Upper lobe of left lung (tissue), 6 donors: Measurements from ENCODE around the gene DGKQ. TPM values are rescaled to one million over a fixed set of nuclear protein-coding genes. Genes with fewer than 3 reads are reported as not detected.
"Not testable (repeated sequence)": the region's sequence is repeated elsewhere in the genome, so short reads cannot be mapped to it uniquely, and the experiment has no call there.

ENCODE experiments used
- ATAC-seq, 2 donors: fragments of 200-7000 bp; cut with Tn5 transposase; one replicate each; pipeline ENCODE4 v1.9.1; 2022; ENCODE audit warnings: mild to moderate bottlenecking in 2 of 2, moderate library complexity in 2 of 2; ENCODE audit not compliant: low FRiP score in 2 of 2
- DNase-seq, 2 donors: peaks; one replicate each; pipeline ENCODE4 v3.0.0-alpha.2; 2019 to 2020
- H3K27ac ChIP-seq, 4 donors: fragments of 200-600 bp; sonication (generic); one replicate each; pipeline ENCODE4 v1.5.1; 2016 to 2019
- H3K27me3 ChIP-seq, 4 donors: fragments of 200-600 bp; sonication (generic); one replicate each; pipeline ENCODE4 v1.5.1; 2017 to 2019
- H3K36me3 ChIP-seq, 4 donors: fragments of 200-600 bp; sonication (generic); one replicate each; pipeline ENCODE4 v1.5.1; 2016 to 2019
- H3K4me1 ChIP-seq, 4 donors: fragments of 200-600 bp; sonication (generic); one replicate each; pipeline ENCODE4 v1.5.1; 2018 to 2019
- H3K4me3 ChIP-seq, 4 donors: fragments of 200-600 bp; sonication (generic); one replicate each; pipeline ENCODE4 v1.5.1; 2017 to 2019; ENCODE audit warnings: mild to moderate bottlenecking in 2 of 4, moderate library complexity in 1 of 4
- H3K9me3 ChIP-seq, 4 donors: fragments of 200-600 bp; sonication (generic); one replicate each; pipeline ENCODE4 v1.5.1; 2018 to 2019
- EP300 ChIP-seq, 4 donors: sonication (generic); formaldehyde crosslinking; IDR thresholded peaks; one replicate each; pipeline ENCODE4 v1.5.1; 2017; ENCODE audit warnings: antibody characterized with exemption in 4 of 4, control low read depth in 2 of 4
- POLR2A ChIP-seq, 4 donors: fragments of 450-650 bp; IDR thresholded peaks; one replicate each; pipeline ENCODE4 v1.5.1; 2016 to 2017; ENCODE audit warnings: antibody characterized with exemption in 4 of 4, mild to moderate bottlenecking in 2 of 4
- POLR2AphosphoS5 ChIP-seq, 2 donors: sonication (generic); formaldehyde crosslinking; IDR thresholded peaks; one replicate each; pipeline ENCODE4 v1.5.1; 2017; ENCODE audit warnings: antibody characterized with exemption in 2 of 2
- WGBS, 2 donors: methylation state at CpG; one replicate each; pipeline ENCODE4 v1.1.5; 2017 to 2018; 5-methylcytosine and 5-hydroxymethylcytosine counted together
- total RNA-seq, 6 donors: library from RNA; depleted of rRNA in 4 of 6; stranded (reverse); fragments of >200 nt in 4 of 6; gene quantifications; one replicate each; pipeline versions ENCODE4 v1.1.0 to v1.2.1, GENCODE V29; 2016 to 2021
- TF ChIP-seq, protein P1 (sequence below), 6 experiments: fragments of 450-650 bp in 4 of 6; fragments of 200-600 bp in 2 of 6; sonication (generic) in 2 of 6; IDR thresholded peaks; one replicate each; pipeline ENCODE4 v1.5.1; 2016 to 2019; ENCODE audit warnings: antibody characterized with exemption in 6 of 6
- donor health status: DM: no; HTN: no; CAD: no; lungs with moderate emphysema.
- donor health status: DM: no; HTN: yes; CAD: no; lungs with severe emphysema.

DGKQ gene
- total RNA-seq, 6 donors from 2014 or later: 10.7 to 36.7 (median 17.5) TPM

DNA sequence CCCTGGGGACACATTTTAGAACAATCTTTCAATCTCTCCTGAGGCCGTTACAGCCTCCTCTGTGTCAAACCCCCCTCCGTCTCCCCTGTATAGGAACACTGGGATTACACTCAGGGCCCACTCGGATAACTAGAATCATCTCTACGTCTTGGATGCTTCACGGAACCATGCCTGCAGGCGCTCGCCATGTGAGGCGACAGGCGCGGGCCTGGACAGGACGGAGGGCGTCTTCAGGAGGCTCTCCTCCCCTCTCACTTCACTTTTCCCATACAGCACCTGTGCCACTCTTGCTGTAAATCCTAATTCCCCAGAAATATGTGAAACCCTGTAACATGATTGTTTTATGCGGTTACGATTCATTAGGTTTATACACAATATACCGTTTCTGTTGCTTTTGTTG lies 9.4 kb upstream of the DGKQ start:
- DNase-seq: peak in 1 of 2 donors; percentile 50
- no peak overlapping the region for H3K27ac ChIP-seq
- 95 to 97% methylated on average over 15 of the region's 15 CpGs for WGBS, 2 donors
- no peaks in the 10 kb centered on the region for H3K27me3 ChIP-seq
- no peak overlapping the region for H3K4me3 ChIP-seq
- ATAC-seq: no peak
- no peaks in the 10 kb centered on the region for H3K36me3 ChIP-seq
- H3K9me3 ChIP-seq: no peaks in the 10 kb centered on the region
- TF ChIP-seq, protein P1, sequence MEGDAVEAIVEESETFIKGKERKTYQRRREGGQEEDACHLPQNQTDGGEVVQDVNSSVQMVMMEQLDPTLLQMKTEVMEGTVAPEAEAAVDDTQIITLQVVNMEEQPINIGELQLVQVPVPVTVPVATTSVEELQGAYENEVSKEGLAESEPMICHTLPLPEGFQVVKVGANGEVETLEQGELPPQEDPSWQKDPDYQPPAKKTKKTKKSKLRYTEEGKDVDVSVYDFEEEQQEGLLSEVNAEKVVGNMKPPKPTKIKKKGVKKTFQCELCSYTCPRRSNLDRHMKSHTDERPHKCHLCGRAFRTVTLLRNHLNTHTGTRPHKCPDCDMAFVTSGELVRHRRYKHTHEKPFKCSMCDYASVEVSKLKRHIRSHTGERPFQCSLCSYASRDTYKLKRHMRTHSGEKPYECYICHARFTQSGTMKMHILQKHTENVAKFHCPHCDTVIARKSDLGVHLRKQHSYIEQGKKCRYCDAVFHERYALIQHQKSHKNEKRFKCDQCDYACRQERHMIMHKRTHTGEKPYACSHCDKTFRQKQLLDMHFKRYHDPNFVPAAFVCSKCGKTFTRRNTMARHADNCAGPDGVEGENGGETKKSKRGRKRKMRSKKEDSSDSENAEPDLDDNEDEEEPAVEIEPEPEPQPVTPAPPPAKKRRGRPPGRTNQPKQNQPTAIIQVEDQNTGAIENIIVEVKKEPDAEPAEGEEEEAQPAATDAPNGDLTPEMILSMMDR (IDR thresholded peaks at IDR 0.05): no peak
- peaks cover 24 to 44% (median 31%) of the 10 kb centered on the region in 4 donors for H3K4me1 ChIP-seq

- H3K4me3 ChIP-seq: no peak overlapping the region
- H3K27ac ChIP-seq: no peak overlapping the region
- peak in 1 of 2 donors; percentile 53 for DNase-seq
- no peak for ATAC-seq
- H3K27me3 ChIP-seq: no peaks in the 10 kb centered on the region
- TF ChIP-seq, protein P1 (IDR thresholded peaks at IDR 0.05): no peak
- TF ChIP-seq POLR2A (IDR thresholded peaks at IDR 0.05) (no peak), EP300 (IDR thresholded peaks at IDR 0.05) (no peak), POLR2AphosphoS5 (IDR thresholded peaks at IDR 0.05) (no peak)
- H3K9me3 ChIP-seq: no peaks in the 10 kb centered on the region
- H3K4me1 ChIP-seq: peaks cover 19 to 38% (median 26%) of the 10 kb centered on the region in 4 donors
- H3K36me3 ChIP-seq: no peaks in the 10 kb centered on the region
- WGBS, 2 donors: 91 to 94% methylated on average over 8 to 17 of the region's 17 CpGs
These were observed 8.9 kb upstream of the DGKQ start for GRCh38 chr4:982291-982690.

- WGBS, 2 donors: 36 to 39% methylated on average over 16 to 20 of the region's 20 CpGs
- H3K4me1 ChIP-seq: peaks cover 3 to 16% (median 9%) of the 10 kb centered on the region in 4 donors
- ATAC-seq (peak in 1 of 2 donors; percentile 49), DNase-seq (peak in 1 of 2 donors; percentile 58)
- TF ChIP-seq, protein P1 (IDR thresholded peaks at IDR 0.05): no peak
- TF ChIP-seq POLR2A (IDR thresholded peaks at IDR 0.05) (no peak), POLR2AphosphoS5 (IDR thresholded peaks at IDR 0.05) (no peak), EP300 (IDR thresholded peaks at IDR 0.05) (no peak)
- H3K4me3 ChIP-seq: no peak overlapping the region
- H3K9me3 ChIP-seq: no peaks in the 10 kb centered on the region
- H3K27me3 ChIP-seq: no peaks in the 10 kb centered on the region
- peak overlapping the region in 3 of 4 donors; percentile 15 to 62 (median 52) for H3K27ac ChIP-seq
- H3K36me3 ChIP-seq: no peaks in the 10 kb centered on the region
These were observed 5.8 kb upstream of the DGKQ start for GRCh38 chr4:978957-979701.

DNA sequence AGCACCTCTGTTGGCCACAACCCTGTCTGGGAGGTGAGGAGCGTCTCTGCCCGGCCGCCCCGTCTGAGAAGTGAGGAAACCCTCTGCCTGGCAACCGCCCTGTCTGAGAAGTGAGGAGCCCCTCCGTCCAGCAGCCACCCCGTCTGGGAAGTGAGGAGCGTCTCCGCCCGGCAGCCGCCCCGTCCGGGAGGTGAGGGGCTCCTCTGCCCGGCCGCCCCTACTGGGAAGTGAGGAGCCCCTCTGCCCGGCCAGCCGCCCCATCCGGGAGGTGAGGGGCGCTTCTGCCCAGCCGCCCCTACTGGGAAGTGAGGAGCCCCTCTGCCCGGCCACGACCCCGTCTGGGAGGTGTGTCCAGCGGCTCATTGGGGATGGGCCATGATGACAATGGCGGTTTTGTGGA lies 2.6 kb upstream of the DGKQ start:
- DNase-seq: peak in 1 of 2 donors; percentile 51
- H3K4me3 ChIP-seq, H3K27ac ChIP-seq, H3K9me3 ChIP-seq, ATAC-seq, H3K27me3 ChIP-seq, H3K36me3 ChIP-seq: not testable (repeated sequence)
- H3K4me1 ChIP-seq: peaks cover 22 to 43% (median 30%) of the 10 kb centered on the region in 4 donors
- WGBS, 2 donors: 97 to 100% methylated on average over 2 to 5 of the region's 25 CpGs

DNA sequence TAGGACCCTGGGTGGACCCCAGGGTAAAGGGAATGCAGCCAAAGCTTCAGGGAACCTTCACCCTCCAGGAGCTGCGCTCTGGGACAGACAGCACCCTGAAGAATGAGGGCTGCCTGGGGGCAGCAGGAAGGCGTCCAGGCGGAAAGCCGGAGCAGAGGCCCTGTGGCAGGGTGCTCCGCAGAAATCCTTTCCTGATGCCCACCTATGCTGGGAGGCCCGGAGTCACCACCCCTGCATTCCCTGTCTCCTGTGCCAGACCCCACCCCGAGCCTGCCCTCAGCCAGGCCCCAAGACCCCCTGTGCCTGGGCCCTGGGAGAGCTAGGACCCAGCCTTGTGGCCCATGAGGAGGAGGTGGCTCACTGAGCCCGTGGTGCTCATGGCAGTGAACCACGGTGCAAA lies 1.3 kb upstream of the DGKQ start:
- DNase-seq: peak in 1 of 2 donors; percentile 46
- 90 to 96% methylated on average over 8 to 9 of the region's 9 CpGs for WGBS, 2 donors
- Histone ChIP-seq H3K27ac (no peak overlapping the region), H3K27me3 (no peaks in the 10 kb centered on the region), H3K4me3 (no peak overlapping the region), H3K36me3 (no peaks in the 10 kb centered on the region), H3K4me1 (peaks cover 23 to 48% (median 28%) of the 10 kb centered on the region in 4 donors), H3K9me3 (no peaks in the 10 kb centered on the region)
- ATAC-seq: no peak
- TF ChIP-seq, protein P1 (IDR thresholded peaks at IDR 0.05): no peak
- TF ChIP-seq POLR2AphosphoS5 (IDR thresholded peaks at IDR 0.05): no peak
- TF ChIP-seq POLR2A (IDR thresholded peaks at IDR 0.05): no peak
- TF ChIP-seq EP300 (IDR thresholded peaks at IDR 0.05): no peak
